ENCODE measurements around the gene ESCO1. TPM values are rescaled to one million over a fixed set of nuclear protein-coding genes. Genes with fewer than 3 reads are reported as not detected.

ESCO1 gene
- total and polyA plus RNA-seq, 8 donors = 5.3 to 10.5 (median 6.4) TPM

DNA sequence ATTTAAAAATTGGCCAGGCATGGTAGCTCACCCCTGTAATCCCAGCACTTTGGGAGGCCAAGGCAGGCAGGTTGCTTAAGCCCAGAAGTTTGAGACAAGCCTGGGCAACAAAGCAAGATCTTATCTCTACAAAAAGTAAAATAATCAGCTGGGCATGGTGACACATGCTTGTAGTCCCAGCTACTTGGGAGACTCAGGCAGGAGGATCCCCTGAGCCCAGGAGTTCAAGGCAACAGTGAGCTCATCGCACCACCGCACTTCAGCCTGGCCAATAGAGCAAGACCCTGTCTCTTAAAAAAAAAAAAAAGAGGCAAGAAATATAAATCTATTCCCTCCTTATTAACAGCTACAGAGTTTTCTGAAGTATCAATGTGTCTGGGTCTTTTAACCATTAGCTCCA lies 51.9 kb downstream of the ESCO1 start:
- Histone ChIP-seq H3K4me1 (no peaks in the 10 kb centered on the region), H3K9me3 (no peaks in the 10 kb centered on the region), H3K36me3 (no peaks in the 10 kb centered on the region), H3K27ac (no peak overlapping the region), H3K4me3 (no peak overlapping the region), H3K27me3 (no peaks in the 10 kb centered on the region)
- TF ChIP-seq, protein P1, sequence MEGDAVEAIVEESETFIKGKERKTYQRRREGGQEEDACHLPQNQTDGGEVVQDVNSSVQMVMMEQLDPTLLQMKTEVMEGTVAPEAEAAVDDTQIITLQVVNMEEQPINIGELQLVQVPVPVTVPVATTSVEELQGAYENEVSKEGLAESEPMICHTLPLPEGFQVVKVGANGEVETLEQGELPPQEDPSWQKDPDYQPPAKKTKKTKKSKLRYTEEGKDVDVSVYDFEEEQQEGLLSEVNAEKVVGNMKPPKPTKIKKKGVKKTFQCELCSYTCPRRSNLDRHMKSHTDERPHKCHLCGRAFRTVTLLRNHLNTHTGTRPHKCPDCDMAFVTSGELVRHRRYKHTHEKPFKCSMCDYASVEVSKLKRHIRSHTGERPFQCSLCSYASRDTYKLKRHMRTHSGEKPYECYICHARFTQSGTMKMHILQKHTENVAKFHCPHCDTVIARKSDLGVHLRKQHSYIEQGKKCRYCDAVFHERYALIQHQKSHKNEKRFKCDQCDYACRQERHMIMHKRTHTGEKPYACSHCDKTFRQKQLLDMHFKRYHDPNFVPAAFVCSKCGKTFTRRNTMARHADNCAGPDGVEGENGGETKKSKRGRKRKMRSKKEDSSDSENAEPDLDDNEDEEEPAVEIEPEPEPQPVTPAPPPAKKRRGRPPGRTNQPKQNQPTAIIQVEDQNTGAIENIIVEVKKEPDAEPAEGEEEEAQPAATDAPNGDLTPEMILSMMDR (IDR thresholded peaks at IDR 0.05) = no peak
- DNase-seq (no peak), ATAC-seq (no peak), FAIRE-seq (no peak)
- WGBS, 2 donors = 96 to 98% methylated on average over 2 of the region's 2 CpGs
- intact Hi-C loops (cut with DNase I) = no loop called here

DNA sequence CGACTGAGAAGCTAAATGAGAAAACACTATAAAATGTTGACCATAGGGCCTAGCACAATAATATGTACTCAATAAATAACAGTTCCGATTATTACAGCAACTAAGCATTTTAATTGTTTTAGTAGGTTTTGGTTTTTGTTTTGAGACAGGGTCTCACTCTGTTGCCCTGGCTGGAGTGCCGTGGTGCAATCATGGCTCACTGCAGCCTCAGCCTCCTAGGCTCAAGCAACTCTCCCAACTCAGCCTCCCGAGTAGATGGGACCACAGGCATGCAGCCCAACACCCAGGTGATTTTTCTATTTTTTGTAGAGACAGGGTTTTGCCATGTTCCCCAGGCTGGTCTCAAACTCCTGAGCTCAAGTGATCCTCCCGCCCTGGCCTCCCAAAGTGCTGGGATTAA lies 54.1 kb downstream of the ESCO1 start:
- Histone ChIP-seq H3K9me3 (no peaks in the 10 kb centered on the region), H3K4me3 (no peak overlapping the region), H3K36me3 (no peaks in the 10 kb centered on the region), H3K4me1 (no peaks in the 10 kb centered on the region), H3K27me3 (no peaks in the 10 kb centered on the region), H3K27ac (no peak overlapping the region)
- intact Hi-C loops (cut with DNase I) = no loop called here
- 93 to 97% methylated on average over 5 of the region's 5 CpGs for WGBS, 2 donors
- no peak for DNase-seq
- no peak for ATAC-seq
- FAIRE-seq = no peak
- TF ChIP-seq, protein P1 (IDR thresholded peaks at IDR 0.05) = no peak

DNA sequence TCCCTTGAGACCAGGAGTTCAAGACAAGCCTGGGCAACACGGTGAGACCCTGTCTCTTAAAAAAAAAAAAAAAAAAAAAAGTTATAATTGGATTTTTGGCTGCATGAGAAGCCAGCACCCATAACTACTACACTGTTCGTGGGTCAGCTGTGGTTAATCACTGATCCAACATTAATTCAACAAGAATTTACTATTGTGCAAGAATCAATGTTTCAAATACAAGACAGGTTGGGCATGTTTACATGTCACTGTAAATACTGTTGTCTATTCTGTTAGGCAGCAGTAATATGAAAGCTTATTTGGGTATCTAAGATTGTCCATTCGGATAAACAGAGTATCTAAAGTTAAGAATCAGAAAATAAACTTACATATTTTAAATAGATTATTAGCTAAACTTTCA lies 62.3 kb downstream of the ESCO1 start:
- TF ChIP-seq, protein P1 (IDR thresholded peaks at IDR 0.05) = no peak
- H3K27me3 ChIP-seq = no peaks in the 10 kb centered on the region
- H3K36me3 ChIP-seq = peaks cover 0 to 19% (median 0%) of the 10 kb centered on the region in 3 donors
- WGBS, 2 donors = 42 to 45% methylated on average over 3 of the region's 3 CpGs
- ATAC-seq (peak in 3 of 4 donors; percentile 43 to 79 (median 65)), FAIRE-seq (no peak), DNase-seq (no peak)
- H3K4me3 ChIP-seq = no peak overlapping the region
- intact Hi-C loops (cut with DNase I) = no loop called here
- peaks cover 0 to 8% (median 0%) of the 10 kb centered on the region in 3 donors for H3K4me1 ChIP-seq
- H3K27ac ChIP-seq = peak overlapping the region in 1 of 4 donors; percentile 14
- no peaks in the 10 kb centered on the region for H3K9me3 ChIP-seq

DNA sequence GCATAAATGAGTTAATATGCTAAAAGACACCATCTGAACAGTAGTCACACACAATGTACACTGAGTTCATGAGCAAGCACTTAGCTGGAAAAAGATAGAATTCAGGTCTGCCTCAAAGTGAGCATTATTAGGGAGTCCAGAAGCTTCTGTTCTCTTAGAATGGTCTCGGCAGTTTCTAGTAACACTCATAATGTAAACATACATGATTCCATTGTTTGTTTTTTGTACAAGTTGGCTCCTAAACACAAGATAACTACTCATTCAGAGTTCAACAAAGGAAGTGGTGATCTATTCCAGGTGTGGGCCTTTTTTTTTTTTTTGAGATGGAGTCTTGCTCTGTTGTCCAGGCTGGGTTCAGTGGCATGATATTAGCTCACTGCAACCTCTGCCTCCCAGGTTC lies 66.2 kb downstream of the ESCO1 start:
- peak; percentile 25 to 65 (median 62) for ATAC-seq
- H3K27me3 ChIP-seq = no peaks in the 10 kb centered on the region
- peaks cover 0 to 8% (median 0%) of the 10 kb centered on the region in 3 donors for H3K4me1 ChIP-seq
- H3K27ac ChIP-seq = no peak overlapping the region
- TF ChIP-seq, protein P1 (IDR thresholded peaks at IDR 0.05) = no peak
- no peak for FAIRE-seq
- intact Hi-C loops (cut with DNase I) = no loop called here
- no peaks in the 10 kb centered on the region for H3K9me3 ChIP-seq
- peaks cover 0 to 43% (median 0%) of the 10 kb centered on the region in 3 donors for H3K36me3 ChIP-seq
- no peak for DNase-seq
- 40 to 43% methylated on average over 1 of the region's 1 CpG for WGBS, 2 donors
- H3K4me3 ChIP-seq = no peak overlapping the region

DNA sequence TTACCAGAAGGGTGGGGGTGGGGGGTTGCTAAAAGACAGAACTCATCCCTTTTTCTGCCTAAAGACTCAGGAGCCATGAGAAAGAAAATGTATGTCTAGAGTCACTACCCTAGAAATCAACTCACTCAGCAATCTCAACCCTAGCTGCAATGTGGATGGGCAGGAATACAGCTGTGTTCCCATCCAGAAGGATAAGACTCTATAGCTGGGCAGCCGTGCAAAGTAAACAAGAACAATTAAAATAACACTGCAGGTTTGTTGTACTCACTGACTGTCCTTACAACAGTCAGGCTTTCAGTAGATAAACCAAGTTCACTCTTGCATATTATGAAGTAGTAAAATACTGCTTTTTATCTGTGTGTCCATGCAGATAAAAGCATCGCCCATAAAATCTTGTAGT lies 74.0 kb downstream of the ESCO1 start:
- peaks cover 0 to 31% (median 0%) of the 10 kb centered on the region in 3 donors for H3K36me3 ChIP-seq
- 55 to 62% methylated on average over 2 of the region's 2 CpGs for WGBS, 2 donors
- H3K9me3 ChIP-seq = no peaks in the 10 kb centered on the region
- H3K27me3 ChIP-seq = no peaks in the 10 kb centered on the region
- no peak for DNase-seq
- no peaks in the 10 kb centered on the region for H3K4me1 ChIP-seq
- no peak overlapping the region for H3K4me3 ChIP-seq
- intact Hi-C loops (cut with DNase I) = no loop called here
- TF ChIP-seq, protein P1 (IDR thresholded peaks at IDR 0.05) = no peak
- no peak overlapping the region for H3K27ac ChIP-seq
- FAIRE-seq = no peak
- no peak for ATAC-seq

All from pancreas (tissue), 10 donors.